PC-3 (cell line): ENCODE measurements around the gene ZP3. TPM values are rescaled to one million over a fixed set of nuclear protein-coding genes. Genes with fewer than 3 reads are reported as not detected.

Experiments
- ATAC-seq: fragments of 200-7000 bp; cut with Tn5 transposase; 2 replicates; pipeline ENCODE4 v1.9.1; 2020; ENCODE audit warnings: mild to moderate bottlenecking, moderate library complexity
- BruUV-seq: library from RNA; stranded (reverse); fragments of 400-500 nt; replicated peaks from 2 replicates; lab custom pipeline; 2021; lab: Mats Ljungman, UMichigan
- CTCF ChIA-PET: fragments of 300-600 bp; sonication (Branson Sonifier 250); formaldehyde crosslinking; loops from one replicate; lab custom pipeline; 2022; ENCODE audit warnings: antibody characterized with exemption; lab: Charles Lee
- POLR2A ChIA-PET: fragments of 300-600 bp; sonication (Branson Sonifier 250); formaldehyde crosslinking; loops from one replicate; lab custom pipeline; 2022; ENCODE audit warnings: antibody characterized with exemption; ENCODE audit not compliant: unreplicated experiment; lab: Charles Lee
- DNase-seq: peaks from one replicate; pipeline ENCODE4 v3.0.0-alpha.2; 2015
- H2AFZ ChIP-seq: fragments of 300-600 bp; sonication (generic); 2 replicates; pipeline ENCODE4 v1.6.0; 2016; ENCODE audit warnings: antibody characterized with exemption, low read length
- H3F3A ChIP-seq: fragments of 300-600 bp; sonication (generic); one replicate; pipeline ENCODE4 v1.6.0; 2017; ENCODE audit warnings: antibody characterized with exemption, low read length, control low read depth, mild to moderate bottlenecking; ENCODE audit not compliant: unreplicated experiment
- H3K27ac ChIP-seq: fragments of 300-600 bp; sonication (generic); 2 replicates; pipeline ENCODE4 v1.5.1; 2016; ENCODE audit warnings: mild to moderate bottlenecking, low read length
- H3K27me3 ChIP-seq: fragments of 300-600 bp; sonication (generic); 2 replicates; pipeline ENCODE4 v1.6.1; 2016; ENCODE audit warnings: low read length, mixed read lengths
- H3K36me3 ChIP-seq: fragments of 300-600 bp; sonication (generic); 2 replicates; pipeline ENCODE4 v1.6.1; 2016; ENCODE audit warnings: low read depth, mixed run types, low read length, mixed read lengths
- H3K4me1 ChIP-seq: fragments of 300-600 bp; sonication (generic); 2 replicates; pipeline ENCODE4 v1.5.1; 2016; ENCODE audit warnings: low read length; ENCODE audit not compliant: insufficient read depth
- H3K4me2 ChIP-seq: fragments of 300-600 bp; sonication (generic); 2 replicates; pipeline ENCODE4 v1.6.0; 2016; ENCODE audit warnings: low read length
- H3K4me3 ChIP-seq: fragments of 300-600 bp; sonication (generic); 2 replicates; pipeline ENCODE4 v1.5.1; 2016; ENCODE audit warnings: mild to moderate bottlenecking, low read length, mixed read lengths
- H3K79me2 ChIP-seq: fragments of 300-600 bp; sonication (generic); 2 replicates; pipeline ENCODE4 v1.6.1; 2017; ENCODE audit warnings: low read length, mixed read lengths
- H3K9ac ChIP-seq: fragments of 300-600 bp; sonication (generic); 2 replicates; pipeline ENCODE4 v1.6.0; 2016; ENCODE audit warnings: mild to moderate bottlenecking, low read length
- H3K9me2 ChIP-seq: fragments of 300-600 bp; sonication (generic); replicated peaks from 2 replicates; pipeline ENCODE4 v1.6.1; 2016; ENCODE audit warnings: mixed run types, low read length, mixed read lengths
- H3K9me3 ChIP-seq: fragments of 300-600 bp; sonication (generic); 2 replicates; pipeline ENCODE4 v1.6.1; 2016; ENCODE audit warnings: low read length, mixed read lengths
- H4K20me1 ChIP-seq: fragments of 300-600 bp; sonication (generic); 2 replicates; pipeline ENCODE4 v1.6.1; 2016; ENCODE audit warnings: low read length, mixed read lengths
- CTCF ChIP-seq: fragments of 300-600 bp; sonication (generic); conservative IDR thresholded peaks from 2 replicates; pipeline ENCODE4 v1.5.1; 2017; ENCODE audit warnings: antibody characterized with exemption, low read depth, mild to moderate bottlenecking, low read length
- EZH2 ChIP-seq: fragments of 300-600 bp; sonication (generic); IDR thresholded peaks from one replicate; pipeline ENCODE4 v1.6.1; 2017; ENCODE audit warnings: antibody characterized with exemption, mild to moderate bottlenecking, low read length; ENCODE audit not compliant: unreplicated experiment
- EZH2phosphoT487 ChIP-seq: fragments of 300-600 bp; sonication (generic); IDR thresholded peaks from 2 replicates; pipeline ENCODE4 v1.6.1; 2018; ENCODE audit warnings: mild to moderate bottlenecking, antibody characterized with exemption, low read length, borderline replicate concordance
- intact Hi-C: fragments of 100-400 bp; cut with micrococcal nuclease; formaldehyde crosslinking; loops from 2 replicates; pipeline ENCODE4 v1.9.0; 2023
- total RNA-seq: library from RNA; depleted of rRNA; stranded (reverse); fragments of >200 nt; gene quantifications from 2 replicates; pipeline ENCODE4 v1.2.3, GENCODE V29; 2014

The ZP3 gene
- total RNA-seq, 1 experiment from 2014 or later = 21.6 TPM

GRCh38 chr7:76377186-76377918 is 47.4 kb upstream of the ZP3 start:
- H3K27me3 ChIP-seq = no peaks in the 10 kb centered on the region
- no peak overlapping the region for H3K9ac ChIP-seq
- H3K9me2 ChIP-seq = no peaks in the 10 kb centered on the region
- no TSS peak for BruUV-seq
- ChIA-PET POLR2A (no interaction called here), CTCF (no interaction called here)
- H3F3A ChIP-seq = peaks cover 4% of the 10 kb centered on the region
- no peak overlapping the region for H3K27ac ChIP-seq
- ATAC-seq (no peak), DNase-seq (no peak)
- no peaks in the 10 kb centered on the region for H3K79me2 ChIP-seq
- TF ChIP-seq EZH2 (no peak), CTCF (no peak)
- no peak overlapping the region for H3K4me3 ChIP-seq
- no peak overlapping the region for H2AFZ ChIP-seq
- H3K36me3 ChIP-seq = no peaks in the 10 kb centered on the region
- H3K9me3 ChIP-seq = no peaks in the 10 kb centered on the region
- no peaks in the 10 kb centered on the region for H4K20me1 ChIP-seq
- intact Hi-C loops = no loop called here
- H3K4me2 ChIP-seq = no peak overlapping the region
- peaks cover 24% of the 10 kb centered on the region for H3K4me1 ChIP-seq

GRCh38 chr7:76380623-76380966 is 44.2 kb upstream of the ZP3 start:
- Histone ChIP-seq H3F3A (peaks cover 4% of the 10 kb centered on the region), H2AFZ (peak overlapping the region; percentile 66), H3K4me2 (peak overlapping the region; percentile 55), H3K27me3 (no peaks in the 10 kb centered on the region), H3K79me2 (no peaks in the 10 kb centered on the region), H3K4me1 (peaks cover 13% of the 10 kb centered on the region), H3K9me2 (no peaks in the 10 kb centered on the region), H3K27ac (peak overlapping the region; percentile 89), H3K9ac (peak overlapping the region; percentile 71), H3K4me3 (no peak overlapping the region), H3K36me3 (no peaks in the 10 kb centered on the region), H4K20me1 (no peaks in the 10 kb centered on the region), H3K9me3 (no peaks in the 10 kb centered on the region)
- ChIA-PET POLR2A (no interaction called here), CTCF (no interaction called here)
- TF ChIP-seq EZH2phosphoT487 (no peak), CTCF (no peak), EZH2 (no peak)
- ATAC-seq (no peak), DNase-seq (no peak)
- BruUV-seq = no TSS peak
- intact Hi-C loops = no loop called here

DNA sequence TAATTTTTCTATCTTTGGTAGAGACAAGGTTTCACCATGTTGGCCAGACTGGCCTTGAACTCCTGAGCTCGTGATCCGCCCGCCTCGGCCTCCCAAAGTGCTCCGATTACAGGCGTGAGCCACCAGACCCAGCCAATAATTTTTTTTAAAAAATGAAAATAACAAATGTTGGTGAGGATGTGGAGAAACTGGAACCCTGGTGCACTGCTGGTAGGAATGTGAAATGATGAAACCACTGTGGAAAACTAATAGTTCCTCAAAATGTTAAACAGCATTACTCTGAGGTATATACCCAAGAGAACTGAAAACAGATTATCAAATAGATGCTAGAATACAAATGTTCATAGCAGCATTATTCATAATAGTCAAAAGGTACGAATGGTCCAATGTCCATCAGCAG is 42.9 kb upstream of the ZP3 start:
- CTCF ChIA-PET = no interaction called here

More for the DNA sequence above, 42.9 kb upstream of the ZP3 start:
- Histone ChIP-seq H3K27me3 (no peaks in the 10 kb centered on the region), H3K36me3 (no peaks in the 10 kb centered on the region), H3K9me2 (no peaks in the 10 kb centered on the region), H4K20me1 (no peaks in the 10 kb centered on the region), H3K27ac (no peak overlapping the region), H3K9me3 (no peaks in the 10 kb centered on the region), H3K4me1 (peaks cover 13% of the 10 kb centered on the region), H3F3A (peaks cover 4% of the 10 kb centered on the region), H3K9ac (no peak overlapping the region), H2AFZ (no peak overlapping the region), H3K79me2 (no peaks in the 10 kb centered on the region), H3K4me3 (no peak overlapping the region), H3K4me2 (no peak overlapping the region)
- no peak for TF ChIP-seq CTCF
- no peak for TF ChIP-seq EZH2phosphoT487
- TF ChIP-seq EZH2 = no peak
- POLR2A ChIA-PET = no interaction called here
- intact Hi-C loops = no loop called here
- no peak for ATAC-seq
- DNase-seq = no peak
- no TSS peak for BruUV-seq
